HG02981 (cell line): Measurements from ENCODE around the gene CRYGC.
"Not testable (repeated sequence)": the region's sequence is repeated elsewhere in the genome, so short reads cannot be mapped to it uniquely, and the experiment has no call there.

Experiments
- ATAC-seq: cut with Tn5 transposase; IDR thresholded peaks from one replicate; pipeline ENCODE4 v1.9.1; 2021; ENCODE audit warnings: mild to moderate bottlenecking, moderate library complexity; ENCODE audit not compliant: unreplicated experiment

The CRYGC gene

DNA sequence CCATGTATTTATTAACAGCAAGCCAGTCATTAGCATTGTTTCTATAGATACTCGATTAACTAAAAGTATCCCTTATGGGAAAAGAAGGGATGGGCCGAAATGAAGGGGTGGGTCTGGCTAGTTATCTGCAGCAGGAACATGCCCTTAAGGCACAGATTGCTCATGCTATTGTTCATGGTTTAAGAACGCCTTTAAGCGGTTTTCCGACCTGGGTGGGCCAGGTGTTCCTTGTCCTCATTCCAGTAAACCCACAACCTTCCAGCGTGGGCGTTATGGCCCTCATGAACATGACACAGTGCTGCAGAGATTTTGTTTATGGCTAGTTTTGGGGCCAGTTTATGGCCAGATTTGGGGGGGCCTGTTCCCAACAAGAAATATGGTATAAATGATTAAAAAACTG lies 8.7 kb upstream of the CRYGC start:
- not testable (repeated sequence) for ATAC-seq

DNA sequence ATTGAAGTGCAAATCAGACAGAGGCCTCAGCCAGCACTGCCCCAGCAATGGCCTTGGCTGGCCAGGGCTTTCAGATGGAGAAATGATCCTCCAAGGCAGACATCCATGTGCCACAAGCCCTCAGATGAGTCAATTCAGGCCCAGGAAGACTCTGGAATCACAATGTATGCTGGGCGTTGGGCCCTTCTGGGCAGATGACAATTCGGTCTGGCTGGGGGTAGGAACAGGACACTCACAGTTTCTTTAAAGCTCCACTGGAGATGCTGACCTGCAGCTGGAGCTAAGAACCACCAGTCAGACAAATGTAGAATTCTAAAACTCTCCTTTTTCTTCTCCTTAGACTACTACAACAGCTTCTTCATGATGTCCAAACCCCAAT lies 7.1 kb upstream of the CRYGC start:
- ATAC-seq = no peak

DNA sequence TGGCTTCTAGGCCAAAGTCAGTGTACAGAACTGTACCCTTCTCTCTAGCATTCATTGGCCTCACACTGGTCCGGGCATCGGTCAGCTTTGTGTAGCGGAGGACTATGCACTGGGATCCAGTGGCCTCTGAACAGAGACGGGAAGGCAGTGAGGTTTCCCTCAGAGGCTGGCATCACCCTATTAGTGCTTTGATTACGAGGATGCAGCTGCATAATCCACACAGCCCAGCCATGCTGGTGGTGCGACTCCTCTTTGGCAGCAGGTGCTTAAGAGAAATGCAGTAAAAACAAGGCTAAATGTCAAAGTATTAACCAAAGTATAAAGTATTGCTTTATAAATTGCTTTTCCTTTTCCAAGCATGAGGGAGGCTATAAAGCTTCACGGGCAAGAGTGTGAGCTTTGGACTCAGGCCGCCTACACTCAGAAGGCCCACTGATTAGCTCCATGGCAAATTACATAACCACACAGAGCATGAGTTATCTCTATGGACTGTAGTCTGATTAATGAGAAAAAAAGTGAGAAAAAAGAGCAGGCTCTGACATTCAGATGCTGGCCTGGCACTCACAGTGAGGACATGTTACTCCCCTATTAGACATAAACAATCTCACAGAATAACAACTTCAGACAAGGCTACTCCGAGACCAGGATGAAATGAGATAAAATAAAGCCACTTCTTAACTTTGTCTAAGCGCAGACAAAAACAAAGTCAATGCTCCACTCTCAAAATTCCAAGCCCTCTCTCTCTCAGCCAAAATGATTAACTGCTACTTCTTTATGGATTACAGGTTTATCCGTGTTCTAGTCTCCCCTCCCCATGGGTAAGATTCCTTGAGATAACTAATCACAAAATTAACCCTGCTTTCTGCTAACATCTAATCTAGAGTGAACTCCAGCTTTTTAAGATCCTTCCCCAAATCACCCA lies 6.4 kb upstream of the CRYGC start:
- no peak for ATAC-seq

DNA sequence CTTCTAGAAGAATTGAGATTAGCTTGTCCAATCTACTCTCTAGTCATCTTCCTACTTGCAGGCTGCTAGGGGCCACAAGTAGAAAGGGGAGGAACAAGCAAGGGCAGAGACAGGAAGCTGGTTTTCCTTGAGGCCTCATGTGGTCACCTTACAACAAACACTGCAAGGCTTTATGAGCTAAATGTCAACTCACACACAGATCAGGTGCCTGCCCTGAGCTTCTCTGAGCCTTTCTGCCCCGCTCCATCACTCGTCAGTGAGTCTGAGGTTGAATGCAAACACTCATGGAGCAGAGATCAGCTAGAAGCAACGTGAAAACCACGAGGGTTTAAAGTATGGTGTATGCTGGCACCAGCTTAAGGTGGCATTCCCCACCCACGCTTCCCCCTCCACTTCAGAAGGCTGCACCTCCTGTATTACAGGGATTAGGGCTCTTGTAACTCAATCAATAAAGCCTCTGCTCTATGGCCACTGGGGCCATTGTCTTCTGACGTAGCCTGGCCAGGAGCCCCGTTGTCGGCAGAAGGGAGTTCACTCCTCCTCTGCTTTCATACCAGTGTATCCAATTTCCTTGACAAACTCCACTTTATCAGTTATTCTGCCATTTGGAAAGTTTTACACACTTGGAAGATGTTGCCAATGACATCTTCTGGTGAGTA lies 5.4 kb upstream of the CRYGC start:
- ATAC-seq = no peak

DNA sequence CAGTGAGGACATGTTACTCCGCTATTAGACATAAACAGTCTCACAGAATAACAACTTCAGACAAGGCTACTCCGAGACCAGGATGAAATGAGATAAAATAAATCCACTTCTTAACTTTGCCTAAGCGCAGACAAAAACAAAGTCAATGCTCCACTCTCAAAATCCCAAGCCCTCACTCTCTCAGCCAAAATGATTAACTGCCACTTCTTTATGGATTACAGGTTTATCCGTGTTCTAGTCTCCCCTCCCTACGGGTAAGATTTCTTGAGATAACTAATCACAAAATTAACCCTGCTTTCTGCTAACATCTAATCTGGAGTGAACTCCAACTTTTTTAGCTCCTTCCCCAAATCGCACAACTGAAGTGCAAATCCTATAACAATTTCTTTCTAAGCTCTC lies 1.1 kb upstream of the CRYGC start:
- ATAC-seq = no peak

DNA sequence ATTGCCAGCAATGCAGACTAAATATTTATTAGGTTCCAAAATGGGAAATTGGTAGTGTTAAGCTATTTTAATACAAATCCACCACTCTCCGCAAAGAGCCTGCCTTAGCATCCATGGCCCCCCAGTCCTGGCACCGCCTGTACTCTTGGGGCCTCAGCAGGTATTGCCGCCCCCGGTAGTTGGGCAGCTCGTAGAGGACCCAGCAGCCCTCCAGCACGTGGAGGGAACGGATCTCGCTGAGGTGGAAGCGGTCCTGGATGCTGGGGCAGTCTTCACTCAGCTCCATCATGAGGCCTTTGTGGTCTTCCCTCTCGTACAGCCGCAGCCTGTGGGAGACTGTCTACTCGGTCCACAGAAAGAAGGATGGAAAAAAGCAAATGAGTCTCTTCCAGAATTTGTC lies 1.5 kb downstream of the CRYGC start:
- ATAC-seq = no peak

DNA sequence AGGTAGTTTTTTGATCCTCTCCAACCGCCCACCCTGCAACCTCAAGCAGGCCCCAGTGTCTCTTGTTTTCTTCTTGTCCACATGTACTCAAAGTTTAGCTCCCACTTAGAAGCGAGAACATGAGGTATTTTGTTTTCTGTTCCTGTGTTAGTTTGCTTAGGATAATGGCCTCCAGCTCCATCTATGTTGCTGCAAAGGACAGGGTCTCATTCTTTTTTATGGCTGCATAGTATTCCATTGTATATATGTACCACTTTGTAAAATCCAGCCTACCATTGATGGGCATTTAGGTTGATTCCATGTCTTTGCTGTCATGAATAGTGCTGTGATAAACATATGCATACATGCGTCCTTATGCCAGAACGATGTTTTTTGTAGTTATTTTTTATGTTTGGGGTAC lies 2.5 kb downstream of the CRYGC start:
- no peak for ATAC-seq

DNA sequence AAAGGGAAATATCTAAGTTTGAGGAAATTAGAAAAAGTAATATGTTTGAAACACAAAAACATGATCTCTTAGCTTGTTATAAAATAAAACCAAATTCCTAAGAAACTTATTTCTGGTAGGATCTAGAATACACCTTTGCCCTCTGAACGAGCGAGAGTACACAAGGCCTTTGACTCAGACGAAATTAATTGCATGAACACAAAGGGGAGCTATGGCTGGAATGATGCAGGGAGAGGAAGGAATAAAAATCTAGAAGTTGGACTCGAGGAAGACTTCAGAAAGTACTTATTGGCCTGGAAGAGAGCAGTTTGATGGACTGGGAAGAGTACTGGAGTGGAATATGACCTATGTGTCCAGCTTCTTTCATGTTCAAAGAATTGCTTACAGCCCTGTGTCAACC lies 4.4 kb downstream of the CRYGC start:
- no peak for ATAC-seq

DNA sequence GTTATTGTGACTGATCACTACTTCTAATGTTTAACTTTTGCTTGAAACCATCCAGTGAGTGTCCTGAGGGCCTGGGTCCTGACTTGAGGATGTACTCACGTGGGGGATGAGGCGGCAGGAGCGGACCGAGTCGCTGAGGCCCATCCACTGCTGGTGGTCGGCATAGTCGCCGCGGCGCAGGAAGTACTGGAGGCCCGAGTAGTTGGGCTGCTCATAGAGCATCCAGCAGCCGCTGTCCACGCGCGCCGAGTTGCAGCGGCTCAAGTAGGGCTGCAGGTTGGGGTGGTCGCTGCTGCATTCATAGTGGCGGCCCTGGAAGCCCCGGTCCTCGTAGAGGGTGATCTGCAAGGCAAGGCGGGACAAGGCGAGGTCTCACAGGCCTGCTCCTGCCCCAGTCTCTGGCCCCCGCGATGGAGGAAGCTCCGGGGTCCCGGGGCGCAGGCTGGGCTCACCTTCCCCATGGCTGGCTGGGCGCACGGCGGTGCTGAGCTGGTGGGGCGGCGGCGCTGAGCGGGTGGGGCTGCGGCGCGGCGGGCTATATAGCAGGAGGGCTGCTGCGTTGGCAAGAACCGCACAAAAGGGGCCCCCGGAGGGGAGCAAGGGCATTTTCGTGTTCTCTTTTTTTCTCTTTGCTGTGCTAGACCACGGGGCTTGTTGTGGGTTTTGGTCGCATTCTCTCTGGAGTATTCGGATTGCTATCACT lies 5.5 kb downstream of the CRYGC start, which contains the start of gene CRYGD:
Gene CRYGD (minus strand): TSS at position 512 of the 703 bp plus-strand sequence. CDS start 51 bp downstream, at position 461.
- not testable (repeated sequence) for ATAC-seq

DNA sequence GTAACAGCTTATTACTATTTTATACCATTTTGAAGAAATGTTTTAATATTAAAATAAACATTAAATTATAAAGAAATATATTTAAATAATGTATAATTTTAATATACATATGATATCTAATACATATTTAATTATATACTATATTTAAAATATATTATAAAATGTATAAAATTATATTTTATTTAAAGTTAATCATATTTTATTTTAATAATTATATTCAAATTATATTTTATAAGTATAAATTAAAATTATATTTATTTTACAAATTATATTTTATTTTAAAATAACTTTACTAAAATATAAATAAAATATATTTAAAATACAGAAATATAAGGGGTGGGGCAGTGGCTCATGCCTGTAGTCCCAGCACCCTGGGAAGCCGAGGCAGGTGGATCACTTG lies 7.4 kb downstream of the CRYGC start:
- ATAC-seq = no peak

DNA sequence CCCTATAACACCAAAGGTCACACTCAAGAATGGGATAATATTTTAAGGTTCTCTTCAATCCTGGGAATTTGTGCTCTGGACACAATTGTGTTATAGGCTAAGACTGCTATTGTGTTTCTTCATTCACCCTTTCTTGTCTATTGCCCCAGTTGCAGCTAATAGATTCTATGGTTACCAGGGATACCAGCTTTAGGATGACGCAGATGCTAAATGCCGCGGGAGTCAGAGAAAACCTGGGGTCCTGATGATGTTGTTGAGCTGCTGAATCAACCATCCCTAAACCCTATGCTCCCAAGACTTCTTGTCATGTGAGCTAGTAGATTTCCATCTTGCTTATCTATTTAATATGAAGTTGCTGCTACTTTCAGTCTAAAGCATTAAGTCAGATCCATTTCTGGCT lies 10.7 kb downstream of the CRYGC start:
- no peak for ATAC-seq

DNA sequence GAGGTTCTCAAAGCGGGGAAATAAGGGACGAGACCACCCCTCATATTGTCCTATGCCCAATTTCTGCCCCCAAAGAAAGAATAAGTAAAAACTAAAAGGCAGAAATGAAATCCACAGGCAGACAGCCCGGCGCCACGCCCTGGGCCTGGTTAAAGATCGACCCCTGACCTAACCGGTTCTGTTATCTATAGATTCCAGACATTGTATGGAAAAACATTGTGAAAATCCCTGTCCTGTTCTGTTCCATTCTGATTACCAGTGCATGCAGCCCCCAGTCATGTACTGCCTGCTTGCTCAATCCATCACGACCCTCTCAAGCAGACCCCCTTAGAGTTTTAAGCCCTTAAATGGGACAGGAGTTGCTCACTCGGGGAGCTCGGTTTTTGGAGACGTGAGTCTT lies 12.2 kb downstream of the CRYGC start:
- not testable (repeated sequence) for ATAC-seq

DNA sequence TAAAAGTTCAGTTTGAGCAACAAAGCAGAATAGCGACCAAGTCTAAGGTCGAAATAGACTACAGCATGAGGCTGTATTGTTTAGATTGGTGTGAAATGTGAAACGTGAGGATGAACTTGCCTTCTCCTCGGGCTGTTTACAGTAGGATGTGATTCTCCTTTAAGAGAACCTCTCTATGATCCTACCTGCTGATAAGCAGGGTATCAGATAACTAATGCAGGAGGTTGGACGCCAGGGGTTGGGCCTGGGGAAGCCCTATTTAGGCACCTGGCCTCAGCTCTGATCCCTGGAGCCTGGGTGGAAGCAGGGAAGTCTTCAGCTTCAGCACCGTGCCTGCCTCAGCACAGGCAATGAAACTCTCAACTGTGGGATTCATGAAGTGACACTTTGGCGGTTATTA lies 16.7 kb downstream of the CRYGC start:
- no peak for ATAC-seq

DNA sequence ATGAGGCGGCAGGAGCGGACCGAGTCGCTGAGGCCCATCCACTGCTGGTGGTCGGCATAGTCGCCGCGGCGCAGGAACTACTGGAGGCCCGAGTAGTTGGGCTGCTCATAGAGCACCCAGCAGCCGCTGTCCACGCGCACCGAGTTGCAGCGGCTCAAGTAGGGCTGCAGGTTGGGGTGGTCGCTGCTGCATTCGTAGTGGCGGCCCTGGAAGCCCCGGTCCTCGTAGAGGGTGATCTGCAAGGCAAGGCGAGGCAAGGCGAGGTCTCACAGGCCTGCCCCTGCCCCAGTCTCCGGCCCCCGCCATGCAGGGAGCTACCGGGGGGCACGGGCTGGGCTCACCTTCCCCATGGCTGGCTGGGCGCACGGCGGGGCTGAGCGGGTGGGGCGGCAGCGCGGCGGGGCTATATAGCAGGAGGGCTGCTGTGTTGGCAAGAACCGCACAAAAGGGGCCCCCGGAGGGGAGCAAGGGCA lies 17.3 kb downstream of the CRYGC start:
- ATAC-seq = not testable (repeated sequence)

DNA sequence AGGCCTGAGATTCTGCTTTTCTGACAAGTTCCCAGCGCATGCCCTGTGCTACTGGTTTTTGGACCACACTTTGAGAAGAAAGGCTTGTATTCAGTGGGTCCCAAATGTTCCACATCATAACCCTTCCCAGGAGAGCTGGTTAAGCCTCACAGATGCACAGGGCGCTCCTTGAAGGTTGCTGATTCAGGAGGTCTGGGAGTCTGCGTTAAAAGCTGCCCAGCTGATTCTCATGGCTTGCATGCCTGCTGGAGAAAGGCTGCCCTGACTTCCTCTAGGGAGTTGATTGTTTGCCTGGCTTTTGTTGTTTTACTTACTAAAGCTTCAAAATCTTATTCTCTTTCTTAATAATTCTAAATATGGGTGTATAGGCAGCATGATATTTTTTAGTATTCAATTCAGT lies 26.0 kb downstream of the CRYGC start:
- no peak for ATAC-seq

DNA sequence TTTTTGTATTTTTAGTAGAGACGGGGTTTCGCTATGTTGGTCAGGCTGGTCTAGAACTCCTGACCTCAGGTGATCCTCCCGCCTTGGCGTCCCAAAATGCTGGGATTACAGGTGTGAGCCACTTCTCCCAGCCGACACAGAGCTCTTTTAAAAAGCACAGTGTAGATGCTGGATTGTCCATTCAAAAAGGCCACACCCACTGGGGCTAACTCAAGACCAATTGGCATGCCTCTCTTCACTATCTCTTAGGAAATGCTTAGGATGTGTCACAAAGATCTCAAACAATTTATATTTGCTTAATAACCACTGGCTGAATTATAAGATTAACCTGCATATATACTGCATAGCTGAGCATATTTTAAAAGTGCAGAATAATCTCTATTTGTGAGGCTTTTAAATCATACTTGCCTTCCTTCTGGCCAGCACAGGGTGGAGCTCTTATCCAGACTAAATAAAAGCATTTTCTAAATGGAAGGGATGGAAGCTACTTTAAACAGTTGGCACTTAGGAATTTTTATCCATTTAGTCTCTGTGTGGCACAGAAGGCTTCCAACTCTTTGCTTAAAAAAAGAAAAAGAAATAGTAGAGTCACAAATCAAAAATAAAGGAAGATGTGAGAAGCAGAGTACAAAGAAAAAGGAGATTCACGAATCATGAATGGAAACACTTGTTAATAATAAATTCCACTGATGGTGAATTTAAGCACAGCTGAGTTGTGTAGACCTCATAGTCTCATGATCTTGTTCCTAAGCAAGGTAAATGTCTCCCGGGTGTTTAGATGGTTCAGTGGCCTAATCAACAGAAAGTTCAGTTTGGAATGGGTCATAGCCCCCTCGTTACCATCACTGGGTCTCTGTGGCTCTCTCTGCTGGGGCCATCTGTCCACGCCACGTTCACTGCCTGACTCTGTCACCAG lies 27.7 kb downstream of the CRYGC start:
- ATAC-seq = no peak

DNA sequence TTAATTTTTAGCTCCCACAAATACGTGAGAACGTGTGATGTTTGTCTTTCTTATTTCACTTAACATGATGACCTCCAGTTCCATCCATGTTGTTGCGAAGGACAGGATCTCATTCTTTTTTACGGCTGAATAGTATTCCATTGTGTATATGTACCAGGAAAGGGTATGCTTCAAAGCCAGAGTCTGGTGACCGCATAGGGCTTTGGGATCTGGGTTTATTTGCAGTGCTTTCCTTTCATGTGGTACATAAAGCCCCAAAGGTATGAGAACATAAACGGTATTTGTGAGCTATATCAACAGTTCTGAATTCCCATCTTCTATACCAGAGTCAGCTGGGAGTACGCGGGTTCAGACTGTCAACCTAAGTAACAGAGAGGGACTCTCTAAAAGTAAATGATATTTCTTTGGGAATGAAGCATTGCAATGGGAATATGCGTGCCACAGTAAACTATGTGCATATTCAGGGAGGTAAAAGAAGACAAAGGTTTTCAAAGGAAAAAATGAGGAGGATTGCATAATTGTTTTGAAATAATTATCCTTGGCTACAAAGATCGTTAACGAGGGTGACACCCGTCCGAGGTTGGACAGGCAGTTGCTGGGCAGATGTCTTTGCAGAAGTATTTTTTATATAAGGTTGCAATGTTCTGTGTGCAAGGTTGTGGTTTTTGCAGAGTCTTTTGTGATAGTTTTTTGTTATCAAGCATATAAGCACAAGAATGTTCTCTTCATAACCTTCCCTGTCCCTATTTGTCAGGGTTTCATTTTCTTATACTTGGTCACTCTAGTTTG lies 29.8 kb downstream of the CRYGC start:
- ATAC-seq = no peak

DNA sequence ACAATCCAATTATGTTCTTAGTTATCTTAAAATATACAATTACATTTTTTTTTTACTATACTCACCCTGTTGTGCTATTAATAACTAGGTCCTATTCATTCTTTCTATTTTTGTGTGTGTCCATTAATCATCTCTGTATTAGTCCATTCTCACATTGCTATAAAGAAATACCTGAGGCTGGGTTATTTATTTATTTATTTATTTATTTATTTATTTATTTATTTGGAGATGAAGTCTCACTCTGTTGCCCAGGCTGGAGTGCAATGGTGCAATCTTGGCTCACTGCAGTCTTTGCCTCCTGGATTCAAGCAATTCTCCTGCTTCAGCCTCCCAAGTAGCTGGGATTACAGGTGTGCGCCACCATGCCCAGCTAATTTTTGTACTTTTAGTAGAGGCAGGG lies 30.9 kb downstream of the CRYGC start:
- ATAC-seq = not testable (repeated sequence)

DNA sequence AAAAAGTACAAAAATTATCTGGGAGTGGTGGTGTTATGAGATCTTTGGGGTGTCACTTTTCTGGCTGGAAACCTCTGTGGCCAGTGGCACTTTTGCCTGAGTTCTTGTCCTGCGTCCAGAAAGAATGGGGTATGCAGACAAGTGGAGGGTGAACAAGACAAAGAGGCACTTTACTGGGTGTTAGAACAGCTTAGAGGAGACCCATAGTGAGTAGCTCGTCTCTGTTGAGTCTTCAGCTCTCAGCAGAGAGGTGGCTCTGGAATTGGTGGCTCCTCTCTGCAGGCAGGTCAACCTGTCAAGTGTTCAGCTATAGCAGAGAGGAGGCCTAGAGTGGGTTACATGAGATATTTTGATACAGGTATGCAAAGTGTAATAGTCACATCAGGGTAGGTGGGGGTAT lies 31.4 kb downstream of the CRYGC start:
- no peak for ATAC-seq

DNA sequence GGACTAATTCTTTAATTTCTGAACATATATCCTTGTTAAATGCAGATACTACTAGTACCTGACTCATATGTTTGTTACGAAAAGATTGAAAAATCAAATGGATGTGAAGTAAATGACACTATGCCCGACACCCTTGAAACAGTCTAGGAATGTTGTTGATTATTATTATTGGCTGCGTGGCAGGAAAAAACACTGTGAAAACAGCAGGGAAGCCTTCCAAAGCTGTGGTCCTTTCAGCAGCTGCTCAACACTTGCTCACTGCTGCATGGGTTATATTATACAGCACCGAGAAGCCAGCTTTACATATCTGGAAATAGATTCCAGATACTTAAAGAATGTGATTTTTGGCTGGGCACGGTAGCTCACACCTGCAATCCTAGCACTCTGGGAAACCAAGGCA lies 31.8 kb downstream of the CRYGC start:
- ATAC-seq = no peak
